ENCODE data around the gene TSPAN3. TPM values are rescaled to one million over a fixed set of nuclear protein-coding genes. Genes with fewer than 3 reads are reported as not detected.

The TSPAN3 gene
- total RNA-seq, 2 donors from 2014 or later: 215 to 256 TPM

DNA sequence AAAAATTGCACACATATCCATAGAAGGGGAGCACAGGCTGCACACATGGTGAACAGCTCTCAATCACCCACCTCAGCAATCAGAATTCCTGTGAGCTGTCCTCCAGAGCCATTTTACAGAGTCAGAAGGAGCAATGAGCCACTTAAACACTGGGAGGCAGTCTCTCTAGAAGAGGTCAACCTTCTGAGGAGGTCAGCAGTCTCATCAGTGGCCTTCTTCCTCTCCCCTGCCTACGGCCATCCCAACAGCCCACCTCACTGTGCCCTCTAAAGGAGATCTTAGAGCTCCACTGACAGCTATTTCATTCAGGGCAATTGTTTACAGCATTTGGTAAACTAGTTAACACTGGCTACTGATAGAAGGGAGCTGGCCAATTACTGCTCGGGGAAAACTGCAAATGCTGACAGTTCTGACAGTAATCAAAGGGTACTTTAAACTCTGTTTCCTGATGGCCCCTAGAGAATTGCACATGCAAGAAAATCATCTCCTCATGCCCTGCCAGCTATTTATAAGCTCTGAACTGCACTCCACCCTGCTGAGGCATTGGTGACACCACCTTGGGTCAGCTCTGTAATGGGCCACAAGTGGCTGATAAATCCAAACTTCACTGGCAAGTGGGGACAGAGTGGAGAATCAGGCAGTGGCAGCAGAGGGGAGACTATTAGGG, 42.1 kb upstream of the TSPAN3 start:
- no peak for ATAC-seq (ENCODE audit: insufficient number of reproducible peaks, low FRiP score, low read depth)

GRCh38 chr15:77111789-77112188, 40.9 kb upstream of the TSPAN3 start:
- Histone ChIP-seq H3K9me3 (no peaks in the 10 kb centered on the region), H3K4me1 (ENCODE audit: control insufficient read depth in 1 of 2, low read depth in 2 of 2) (no peaks in the 10 kb centered on the region), H3K4me3 (no peak overlapping the region), H3K27ac (no peak overlapping the region), H3K27me3 (replicated peaks; ENCODE audit: insufficient read depth) (no peaks in the 10 kb centered on the region), H3K36me3 (no peaks in the 10 kb centered on the region)
- DNase-seq (ENCODE audit: low spot score) (no peak), ATAC-seq (ENCODE audit: insufficient number of reproducible peaks, low FRiP score, low read depth) (no peak)
- TF ChIP-seq, protein P1, sequence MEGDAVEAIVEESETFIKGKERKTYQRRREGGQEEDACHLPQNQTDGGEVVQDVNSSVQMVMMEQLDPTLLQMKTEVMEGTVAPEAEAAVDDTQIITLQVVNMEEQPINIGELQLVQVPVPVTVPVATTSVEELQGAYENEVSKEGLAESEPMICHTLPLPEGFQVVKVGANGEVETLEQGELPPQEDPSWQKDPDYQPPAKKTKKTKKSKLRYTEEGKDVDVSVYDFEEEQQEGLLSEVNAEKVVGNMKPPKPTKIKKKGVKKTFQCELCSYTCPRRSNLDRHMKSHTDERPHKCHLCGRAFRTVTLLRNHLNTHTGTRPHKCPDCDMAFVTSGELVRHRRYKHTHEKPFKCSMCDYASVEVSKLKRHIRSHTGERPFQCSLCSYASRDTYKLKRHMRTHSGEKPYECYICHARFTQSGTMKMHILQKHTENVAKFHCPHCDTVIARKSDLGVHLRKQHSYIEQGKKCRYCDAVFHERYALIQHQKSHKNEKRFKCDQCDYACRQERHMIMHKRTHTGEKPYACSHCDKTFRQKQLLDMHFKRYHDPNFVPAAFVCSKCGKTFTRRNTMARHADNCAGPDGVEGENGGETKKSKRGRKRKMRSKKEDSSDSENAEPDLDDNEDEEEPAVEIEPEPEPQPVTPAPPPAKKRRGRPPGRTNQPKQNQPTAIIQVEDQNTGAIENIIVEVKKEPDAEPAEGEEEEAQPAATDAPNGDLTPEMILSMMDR (IDR thresholded peaks at IDR 0.05): no peak

More for the DNA sequence above, 42.1 kb upstream of the TSPAN3 start:
- TF ChIP-seq, protein P1 (IDR thresholded peaks at IDR 0.05): no peak
- Histone ChIP-seq H3K4me1 (ENCODE audit: control insufficient read depth in 1 of 2, low read depth in 2 of 2) (no peaks in the 10 kb centered on the region), H3K27me3 (replicated peaks; ENCODE audit: insufficient read depth) (no peaks in the 10 kb centered on the region), H3K4me3 (no peak overlapping the region), H3K27ac (no peak overlapping the region), H3K36me3 (no peaks in the 10 kb centered on the region), H3K9me3 (no peaks in the 10 kb centered on the region)
- DNase-seq (ENCODE audit: low spot score): no peak

GRCh38 chr15:77107531-77108355, 36.8 kb upstream of the TSPAN3 start:
- DNase-seq (ENCODE audit: low spot score) (no peak), ATAC-seq (ENCODE audit: insufficient number of reproducible peaks, low FRiP score, low read depth) (no peak)
- Histone ChIP-seq H3K4me3 (no peak overlapping the region), H3K27me3 (replicated peaks; ENCODE audit: insufficient read depth) (no peaks in the 10 kb centered on the region), H3K36me3 (no peaks in the 10 kb centered on the region), H3K9me3 (no peaks in the 10 kb centered on the region), H3K27ac (no peak overlapping the region), H3K4me1 (ENCODE audit: control insufficient read depth in 1 of 2, low read depth in 2 of 2) (no peaks in the 10 kb centered on the region)
- TF ChIP-seq, protein P1 (IDR thresholded peaks at IDR 0.05): peak; percentile 47

DNA sequence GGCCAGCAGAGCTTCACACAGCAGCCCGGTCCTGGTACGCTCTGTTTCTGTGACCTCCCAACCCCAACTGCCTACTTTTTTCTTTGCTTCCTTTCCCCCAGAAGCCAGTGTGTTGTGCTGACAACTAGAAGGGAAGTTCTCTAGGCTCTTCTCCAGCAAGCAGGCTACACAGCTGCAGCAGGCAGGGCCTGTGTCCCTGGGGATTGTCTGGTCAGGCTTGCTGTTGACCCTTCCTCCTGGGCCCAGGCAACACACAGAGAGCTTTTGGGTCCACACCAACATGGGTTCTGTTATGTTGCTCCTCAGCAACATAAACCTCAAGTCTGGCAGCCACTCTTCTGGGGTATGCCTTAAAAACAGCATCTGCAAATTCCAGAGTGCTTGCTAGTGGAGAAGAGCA, 36.2 kb upstream of the TSPAN3 start:
- no peak for ATAC-seq (ENCODE audit: insufficient number of reproducible peaks, low FRiP score, low read depth)
- TF ChIP-seq, protein P1 (IDR thresholded peaks at IDR 0.05): no peak
- Histone ChIP-seq H3K27me3 (replicated peaks; ENCODE audit: insufficient read depth) (no peaks in the 10 kb centered on the region), H3K9me3 (no peaks in the 10 kb centered on the region), H3K4me1 (ENCODE audit: control insufficient read depth in 1 of 2, low read depth in 2 of 2) (no peaks in the 10 kb centered on the region), H3K27ac (no peak overlapping the region), H3K36me3 (no peaks in the 10 kb centered on the region), H3K4me3 (no peak overlapping the region)
- DNase-seq (ENCODE audit: low spot score): no peak

GRCh38 chr15:77104155-77104554, 33.2 kb upstream of the TSPAN3 start:
- Histone ChIP-seq H3K27me3 (replicated peaks; ENCODE audit: insufficient read depth) (no peaks in the 10 kb centered on the region), H3K27ac (no peak overlapping the region), H3K36me3 (no peaks in the 10 kb centered on the region), H3K4me3 (no peak overlapping the region), H3K9me3 (no peaks in the 10 kb centered on the region), H3K4me1 (ENCODE audit: control insufficient read depth in 1 of 2, low read depth in 2 of 2) (no peaks in the 10 kb centered on the region)
- no peak for DNase-seq (ENCODE audit: low spot score)
- TF ChIP-seq, protein P1 (IDR thresholded peaks at IDR 0.05): no peak
- ATAC-seq (ENCODE audit: insufficient number of reproducible peaks, low FRiP score, low read depth): no peak

Data from thoracic aorta (tissue), 2 donors.